IPS-15b (cell line): Measurements from ENCODE around the gene USB1.

Source experiments
- H3K27me3 ChIP-seq: one replicate; pipeline ENCODE4 v1.6.1; 2013; ENCODE audit warnings: low read length; ENCODE audit not compliant: control insufficient read depth, insufficient read depth
- H3K36me3 ChIP-seq: one replicate; pipeline ENCODE4 v1.6.1; 2013; ENCODE audit warnings: low read length; ENCODE audit not compliant: control insufficient read depth, insufficient read depth
- H3K4me1 ChIP-seq: one replicate; pipeline ENCODE4 v1.6.1; 2013; ENCODE audit warnings: mild to moderate bottlenecking, low read length; ENCODE audit not compliant: control insufficient read depth, insufficient read depth
- H3K4me3 ChIP-seq: one replicate; pipeline ENCODE4 v1.5.1; 2013; ENCODE audit warnings: low read depth, low read length
- H3K9ac ChIP-seq: one replicate; pipeline ENCODE4 v1.6.1; 2013; ENCODE audit warnings: low read depth, mild to moderate bottlenecking, low read length
- H3K9me3 ChIP-seq: one replicate; pipeline ENCODE4 v1.6.1; 2013; ENCODE audit warnings: mild to moderate bottlenecking, low read length; ENCODE audit not compliant: control insufficient read depth, insufficient read depth

The USB1 gene

GRCh38 chr16:58000706-58001676 is at the start of gene USB1:
Gene USB1 (plus strand): TSS chr16:58001407. CDS start chr16:58001484, 77 bp downstream.
- Histone ChIP-seq H3K4me3 (peak within 1 kb of the TSS; percentile 80), H3K36me3 (peaks cover 28% of the 10 kb centered on the region), H3K9me3 (no peaks in the 10 kb centered on the region), H3K27me3 (no peaks in the 10 kb centered on the region), H3K4me1 (no peaks in the 10 kb centered on the region), H3K9ac (peak within 1 kb of the TSS; percentile 54)

- no peaks in the 10 kb centered on the region for H3K36me3 ChIP-seq
- H3K4me1 ChIP-seq = peaks cover 8% of the 10 kb centered on the region
- no peak overlapping the region for H3K9ac ChIP-seq
- no peak overlapping the region for H3K4me3 ChIP-seq
- no peaks in the 10 kb centered on the region for H3K9me3 ChIP-seq
- H3K27me3 ChIP-seq = no peaks in the 10 kb centered on the region
Observed at GRCh38 chr16:57952909-57953308, 48.3 kb upstream of the USB1 start.

- Histone ChIP-seq H3K4me3 (no peak overlapping the region), H3K36me3 (no peaks in the 10 kb centered on the region), H3K4me1 (peaks cover 9% of the 10 kb centered on the region), H3K27me3 (no peaks in the 10 kb centered on the region), H3K9me3 (no peaks in the 10 kb centered on the region), H3K9ac (no peak overlapping the region)
Observed at GRCh38 chr16:57953857-57954256, 47.4 kb upstream of the USB1 start.

GRCh38 chr16:57955572-57956188 is 45.5 kb upstream of the USB1 start:
- Histone ChIP-seq H3K36me3 (no peaks in the 10 kb centered on the region), H3K4me1 (peaks cover 9% of the 10 kb centered on the region), H3K9ac (no peak overlapping the region), H3K27me3 (no peaks in the 10 kb centered on the region), H3K4me3 (no peak overlapping the region), H3K9me3 (no peaks in the 10 kb centered on the region)

- no peak overlapping the region for H3K4me3 ChIP-seq
- H3K36me3 ChIP-seq = no peaks in the 10 kb centered on the region
- H3K9ac ChIP-seq = no peak overlapping the region
- peaks cover 9% of the 10 kb centered on the region for H3K4me1 ChIP-seq
- no peaks in the 10 kb centered on the region for H3K9me3 ChIP-seq
- H3K27me3 ChIP-seq = no peaks in the 10 kb centered on the region
Observed at GRCh38 chr16:57956270-57956808, 44.9 kb upstream of the USB1 start.

- peaks cover 9% of the 10 kb centered on the region for H3K4me1 ChIP-seq
- H3K9ac ChIP-seq = no peak overlapping the region
- H3K27me3 ChIP-seq = no peaks in the 10 kb centered on the region
- no peaks in the 10 kb centered on the region for H3K36me3 ChIP-seq
- no peak overlapping the region for H3K4me3 ChIP-seq
- H3K9me3 ChIP-seq = no peaks in the 10 kb centered on the region
Observed at GRCh38 chr16:57956924-57957672, 44.1 kb upstream of the USB1 start.

GRCh38 chr16:57957673-57958392 is 43.4 kb upstream of the USB1 start:
- Histone ChIP-seq H3K27me3 (no peaks in the 10 kb centered on the region), H3K9me3 (no peaks in the 10 kb centered on the region), H3K4me1 (peaks cover 9% of the 10 kb centered on the region), H3K9ac (no peak overlapping the region), H3K36me3 (no peaks in the 10 kb centered on the region), H3K4me3 (no peak overlapping the region)

- peaks cover 9% of the 10 kb centered on the region for H3K4me1 ChIP-seq
- no peaks in the 10 kb centered on the region for H3K9me3 ChIP-seq
- H3K27me3 ChIP-seq = no peaks in the 10 kb centered on the region
- no peaks in the 10 kb centered on the region for H3K36me3 ChIP-seq
- no peak overlapping the region for H3K4me3 ChIP-seq
- no peak overlapping the region for H3K9ac ChIP-seq
Observed at GRCh38 chr16:57958544-57958943, 42.7 kb upstream of the USB1 start.

- Histone ChIP-seq H3K4me1 (peaks cover 9% of the 10 kb centered on the region), H3K9me3 (no peaks in the 10 kb centered on the region), H3K27me3 (no peaks in the 10 kb centered on the region), H3K9ac (no peak overlapping the region), H3K36me3 (no peaks in the 10 kb centered on the region), H3K4me3 (no peak overlapping the region)
Observed at GRCh38 chr16:57959121-57959520, 42.1 kb upstream of the USB1 start.

GRCh38 chr16:57959804-57960203 is 41.4 kb upstream of the USB1 start:
- no peaks in the 10 kb centered on the region for H3K27me3 ChIP-seq
- no peak overlapping the region for H3K4me3 ChIP-seq
- H3K9me3 ChIP-seq = no peaks in the 10 kb centered on the region
- H3K36me3 ChIP-seq = no peaks in the 10 kb centered on the region
- peaks cover 9% of the 10 kb centered on the region for H3K4me1 ChIP-seq
- H3K9ac ChIP-seq = no peak overlapping the region

- Histone ChIP-seq H3K27me3 (no peaks in the 10 kb centered on the region), H3K4me1 (peaks cover 9% of the 10 kb centered on the region), H3K36me3 (no peaks in the 10 kb centered on the region), H3K9me3 (no peaks in the 10 kb centered on the region), H3K4me3 (no peak overlapping the region), H3K9ac (no peak overlapping the region)
Observed at GRCh38 chr16:57960310-57960709, 40.9 kb upstream of the USB1 start.
